ENCODE data around the gene CD46. TPM values are rescaled to one million over a fixed set of nuclear protein-coding genes. Genes with fewer than 3 reads are reported as not detected.

Gene CD46
- total and polyA plus RNA-seq, 3 experiments from 2014 or later, result 86.1 to 165 (median 102) TPM

GRCh38 chr1:207753611-207754010 is 1.8 kb downstream of the CD46 start:
- H3K4me1 Mint-ChIP-seq, result peaks cover 69 to 89% (median 82%) of the 10 kb centered on the region in 3 donors
- Histone ChIP-seq H3K36me3 (ENCODE audit: insufficient read depth, low read length) (peaks cover 9% of the 10 kb centered on the region), H3K4me1 (ENCODE audit: insufficient read depth, low read length) (peaks cover 61% of the 10 kb centered on the region), H3K27ac (ENCODE audit: low read depth, low read length) (no peak overlapping the region), H3K9me3 (ENCODE audit: low read length) (no peaks in the 10 kb centered on the region), H3K4me3 (ENCODE audit: low read length) (no peak overlapping the region), H3K27me3 (ENCODE audit: insufficient read depth, low read length, poor library complexity, severe bottlenecking) (no peaks in the 10 kb centered on the region)
- ChIA-PET POLR2A (no interaction called here), CTCF (no interaction called here)
- no peak for DNase-seq
- H3K27me3 Mint-ChIP-seq, result peaks cover 0 to 1% of the 10 kb centered on the region in 2 donors
- H3K4me3 Mint-ChIP-seq, result peak overlapping the region; percentile 51 to 100 (median 100)
- peaks cover 0 to 42% (median 2%) of the 10 kb centered on the region in 3 donors for H3K36me3 Mint-ChIP-seq
- H3K9me3 Mint-ChIP-seq, result no peaks in the 10 kb centered on the region
- peak overlapping the region in 5 of 8 donors; percentile 3 to 98 (median 29) for H3K27ac Mint-ChIP-seq

DNA sequence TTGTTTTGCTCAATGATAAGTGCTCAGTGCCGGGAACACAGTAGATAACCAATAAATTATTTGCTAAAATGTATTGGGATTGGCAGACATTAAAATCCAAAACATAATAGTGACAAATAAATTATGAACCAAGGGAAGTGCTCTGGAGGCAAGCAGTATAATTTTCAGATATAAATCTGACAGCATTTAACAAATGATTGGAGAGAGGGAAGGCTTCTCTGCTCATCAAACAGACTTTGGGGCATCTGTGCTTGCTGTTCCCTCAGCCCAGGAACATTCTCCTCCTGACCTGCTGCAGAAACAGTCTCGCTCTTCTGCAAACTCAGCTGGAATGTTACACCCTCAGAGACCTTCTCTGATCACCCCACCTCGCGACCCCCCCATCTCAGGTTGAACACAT is 2.2 kb downstream of the CD46 start:
- Histone ChIP-seq H3K9me3 (ENCODE audit: low read length) (no peaks in the 10 kb centered on the region), H3K4me3 (ENCODE audit: low read length) (no peak overlapping the region), H3K4me1 (ENCODE audit: insufficient read depth, low read length) (peaks cover 57% of the 10 kb centered on the region), H3K27me3 (ENCODE audit: insufficient read depth, low read length, poor library complexity, severe bottlenecking) (no peaks in the 10 kb centered on the region), H3K27ac (ENCODE audit: low read depth, low read length) (peak overlapping the region; percentile 58), H3K36me3 (ENCODE audit: insufficient read depth, low read length) (peaks cover 11% of the 10 kb centered on the region)
- no peak for DNase-seq
- Mint-ChIP-seq H3K4me1 (peaks cover 65 to 85% (median 78%) of the 10 kb centered on the region in 3 donors), H3K27me3 (peaks cover 0 to 1% of the 10 kb centered on the region in 2 donors), H3K4me3 (peak overlapping the region; percentile 51 to 100 (median 100)), H3K9me3 (no peaks in the 10 kb centered on the region), H3K27ac (peak overlapping the region in 4 of 8 donors; percentile 29 to 53 (median 36)), H3K36me3 (peaks cover 0 to 45% (median 4%) of the 10 kb centered on the region in 3 donors)
- POLR2A ChIA-PET, result no interaction called here
- CTCF ChIA-PET, result no interaction called here

- Histone ChIP-seq H3K27me3 (ENCODE audit: insufficient read depth, low read length, poor library complexity, severe bottlenecking) (no peaks in the 10 kb centered on the region), H3K9me3 (ENCODE audit: low read length) (no peaks in the 10 kb centered on the region), H3K4me3 (ENCODE audit: low read length) (no peak overlapping the region), H3K4me1 (ENCODE audit: insufficient read depth, low read length) (peaks cover 46% of the 10 kb centered on the region), H3K36me3 (ENCODE audit: insufficient read depth, low read length) (peaks cover 19% of the 10 kb centered on the region), H3K27ac (ENCODE audit: low read depth, low read length) (peak overlapping the region; percentile 58)
- Mint-ChIP-seq H3K27me3 (peaks cover 0 to 1% of the 10 kb centered on the region in 2 donors), H3K4me1 (peaks cover 57 to 75% (median 69%) of the 10 kb centered on the region in 3 donors), H3K36me3 (peaks cover 0 to 55% (median 4%) of the 10 kb centered on the region in 3 donors), H3K4me3 (peak overlapping the region in 3 of 7 donors; percentile 4 to 58 (median 9)), H3K27ac (peak overlapping the region in 5 of 8 donors; percentile 2 to 66 (median 34)), H3K9me3 (no peaks in the 10 kb centered on the region)
- CTCF ChIA-PET, result interaction anchor here (1.1 kb wide), 1 partner anchor 130 kb away, joined by 3 read pairs; no protein-coding TSS in a partner anchor
- POLR2A ChIA-PET, result no interaction called here
- DNase-seq, result no peak
Measured at GRCh38 chr1:207754974-207755700, 3.3 kb downstream of the CD46 start.

GRCh38 chr1:207755846-207756693 is 4.2 kb downstream of the CD46 start:
- H3K36me3 Mint-ChIP-seq, result peaks cover 4 to 65% (median 7%) of the 10 kb centered on the region in 3 donors
- no peaks in the 10 kb centered on the region for H3K9me3 ChIP-seq (ENCODE audit: low read length)
- H3K4me1 Mint-ChIP-seq, result peaks cover 52 to 67% (median 63%) of the 10 kb centered on the region in 3 donors
- H3K27me3 ChIP-seq (ENCODE audit: insufficient read depth, low read length, poor library complexity, severe bottlenecking), result no peaks in the 10 kb centered on the region
- peak overlapping the region in 6 of 8 donors; percentile 1 to 66 (median 18) for H3K27ac Mint-ChIP-seq
- H3K36me3 ChIP-seq (ENCODE audit: insufficient read depth, low read length), result peaks cover 28% of the 10 kb centered on the region
- no peak for DNase-seq
- H3K4me3 Mint-ChIP-seq, result peak overlapping the region in 2 of 7 donors; percentile 13 to 20
- H3K4me3 ChIP-seq (ENCODE audit: low read length), result no peak overlapping the region
- ChIA-PET POLR2A (no interaction called here), CTCF (interaction anchor here (1.1 kb wide), 1 partner anchor 129 kb away, joined by 3 read pairs; no protein-coding TSS in a partner anchor)
- H3K9me3 Mint-ChIP-seq, result no peaks in the 10 kb centered on the region
- H3K27me3 Mint-ChIP-seq, result peaks cover 0 to 1% of the 10 kb centered on the region in 2 donors
- peaks cover 37% of the 10 kb centered on the region for H3K4me1 ChIP-seq (ENCODE audit: insufficient read depth, low read length)
- no peak overlapping the region for H3K27ac ChIP-seq (ENCODE audit: low read depth, low read length)

DNA sequence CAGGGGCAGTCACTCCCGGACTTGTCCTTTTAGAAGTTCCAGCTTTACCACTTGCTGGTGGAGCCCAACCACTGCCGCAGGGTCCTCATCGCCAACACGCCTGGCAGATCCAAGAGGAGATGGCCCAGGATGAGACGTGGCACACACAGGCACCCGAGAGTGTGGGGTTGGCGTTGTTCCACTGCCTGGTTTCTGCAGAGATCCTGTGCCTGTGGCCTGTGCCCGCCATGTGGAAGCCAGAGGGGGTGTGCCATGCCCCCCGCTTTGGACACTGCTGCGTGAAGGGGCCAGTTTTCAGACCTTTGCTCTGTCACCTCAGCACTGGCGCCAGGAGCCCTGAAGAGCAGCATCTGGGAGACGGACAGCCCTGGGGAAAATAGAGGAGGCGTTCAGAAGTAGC is 10.8 kb downstream of the CD46 start:
- peak overlapping the region in 1 of 8 donors; percentile 33 for H3K27ac Mint-ChIP-seq
- H3K4me1 Mint-ChIP-seq, result peaks cover 2 to 11% (median 11%) of the 10 kb centered on the region in 3 donors
- H3K36me3 Mint-ChIP-seq, result peaks cover 12 to 89% (median 30%) of the 10 kb centered on the region in 3 donors
- DNase-seq, result no peak
- ChIA-PET CTCF (interaction anchor here (0.6 kb wide), 1 partner anchor 256 kb away, joined by 3 read pairs; no protein-coding TSS in a partner anchor), POLR2A (no interaction called here)
- H3K27me3 Mint-ChIP-seq, result no peaks in the 10 kb centered on the region
- Histone ChIP-seq H3K27ac (ENCODE audit: low read depth, low read length) (no peak overlapping the region), H3K9me3 (ENCODE audit: low read length) (no peaks in the 10 kb centered on the region), H3K27me3 (ENCODE audit: insufficient read depth, low read length, poor library complexity, severe bottlenecking) (no peaks in the 10 kb centered on the region), H3K4me3 (ENCODE audit: low read length) (no peak overlapping the region), H3K4me1 (ENCODE audit: insufficient read depth, low read length) (no peaks in the 10 kb centered on the region), H3K36me3 (ENCODE audit: insufficient read depth, low read length) (peaks cover 60% of the 10 kb centered on the region)
- no peaks in the 10 kb centered on the region for H3K9me3 Mint-ChIP-seq
- H3K4me3 Mint-ChIP-seq, result no peak overlapping the region

DNA sequence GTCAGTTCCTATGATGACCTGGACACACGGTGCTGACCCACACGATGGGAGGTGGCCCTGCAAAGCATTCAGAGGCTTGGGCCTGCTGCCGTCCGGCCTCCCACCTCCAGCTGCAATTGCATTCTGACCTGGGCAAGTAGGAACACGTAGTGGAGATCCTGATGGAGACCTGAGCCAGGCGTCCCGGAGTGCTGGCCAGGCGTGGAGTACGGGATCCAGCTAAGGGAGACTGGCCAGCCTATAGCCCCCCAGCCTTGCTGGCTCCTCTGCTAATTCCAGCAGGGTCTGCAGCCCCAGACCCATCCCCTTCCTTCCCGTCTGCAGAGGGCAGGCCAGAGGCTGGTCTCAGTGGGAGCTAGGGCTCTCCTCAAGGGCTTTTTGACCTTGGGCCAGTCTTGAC is 11.2 kb downstream of the CD46 start:
- peak overlapping the region in 1 of 8 donors; percentile 33 for H3K27ac Mint-ChIP-seq
- no peaks in the 10 kb centered on the region for H3K27me3 Mint-ChIP-seq
- no peaks in the 10 kb centered on the region for H3K27me3 ChIP-seq (ENCODE audit: insufficient read depth, low read length, poor library complexity, severe bottlenecking)
- no peaks in the 10 kb centered on the region for H3K9me3 Mint-ChIP-seq
- H3K9me3 ChIP-seq (ENCODE audit: low read length), result no peaks in the 10 kb centered on the region
- no peak for DNase-seq
- no peak overlapping the region for H3K4me3 ChIP-seq (ENCODE audit: low read length)
- ChIA-PET CTCF (interaction anchor here (0.6 kb wide), 1 partner anchor 255 kb away, joined by 3 read pairs; no protein-coding TSS in a partner anchor), POLR2A (no interaction called here)
- H3K4me1 Mint-ChIP-seq, result peaks cover 2 to 11% (median 6%) of the 10 kb centered on the region in 3 donors
- H3K4me3 Mint-ChIP-seq, result no peak overlapping the region
- H3K36me3 Mint-ChIP-seq, result peaks cover 12 to 87% (median 31%) of the 10 kb centered on the region in 3 donors
- H3K27ac ChIP-seq (ENCODE audit: low read depth, low read length), result no peak overlapping the region
- peaks cover 57% of the 10 kb centered on the region for H3K36me3 ChIP-seq (ENCODE audit: insufficient read depth, low read length)
- no peaks in the 10 kb centered on the region for H3K4me1 ChIP-seq (ENCODE audit: insufficient read depth, low read length)

DNA sequence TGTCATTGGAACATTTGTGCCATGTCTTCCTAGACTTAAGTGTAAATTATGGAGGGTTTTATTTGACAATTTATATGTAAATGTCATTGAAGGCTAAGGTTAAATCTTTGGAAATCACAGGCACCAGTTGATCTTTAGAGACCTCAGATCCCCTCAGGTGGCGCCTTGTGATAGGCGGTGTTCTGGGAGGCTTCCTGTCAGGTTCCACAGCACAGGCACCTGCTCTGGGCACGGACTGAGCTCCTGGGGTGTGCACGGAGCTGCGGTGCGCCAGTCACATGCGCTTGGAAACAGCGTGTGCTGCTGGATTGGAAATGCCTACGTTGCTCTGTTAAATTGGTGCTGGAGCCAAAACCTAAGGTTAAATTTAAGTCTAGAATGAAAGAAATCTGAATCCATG is 12.1 kb downstream of the CD46 start:
- H3K27ac Mint-ChIP-seq, result no peak overlapping the region
- H3K36me3 Mint-ChIP-seq, result peaks cover 12 to 88% (median 27%) of the 10 kb centered on the region in 3 donors
- no peaks in the 10 kb centered on the region for H3K27me3 Mint-ChIP-seq
- Histone ChIP-seq H3K27me3 (ENCODE audit: insufficient read depth, low read length, poor library complexity, severe bottlenecking) (no peaks in the 10 kb centered on the region), H3K4me1 (ENCODE audit: insufficient read depth, low read length) (no peaks in the 10 kb centered on the region), H3K9me3 (ENCODE audit: low read length) (no peaks in the 10 kb centered on the region), H3K36me3 (ENCODE audit: insufficient read depth, low read length) (peaks cover 50% of the 10 kb centered on the region), H3K4me3 (ENCODE audit: low read length) (no peak overlapping the region), H3K27ac (ENCODE audit: low read depth, low read length) (no peak overlapping the region)
- peaks cover 2 to 11% (median 9%) of the 10 kb centered on the region in 3 donors for H3K4me1 Mint-ChIP-seq
- no peak for DNase-seq
- POLR2A ChIA-PET, result no interaction called here
- no peaks in the 10 kb centered on the region for H3K9me3 Mint-ChIP-seq
- H3K4me3 Mint-ChIP-seq, result no peak overlapping the region
- CTCF ChIA-PET, result no interaction called here

All from CD8-positive, alpha-beta memory T cell (primary cell).